Endothelial cell (in vitro differentiated cells): ENCODE data around the gene TMEM192. TPM values are rescaled to one million over a fixed set of nuclear protein-coding genes. Genes with fewer than 3 reads are reported as not detected.
"Not testable (repeated sequence)": the region's sequence is repeated elsewhere in the genome, so short reads cannot be mapped to it uniquely, and the experiment has no call there.

Experiments used
- DNase-seq: peaks from one replicate; pipeline ENCODE4 v3.0.0; 2021; ENCODE audit warnings: low spot score
- H3K27ac Mint-ChIP-seq: one replicate; pipeline ENCODE4 v1.8.0; 2021; ENCODE audit warnings: mixed read lengths, inconsistent platforms; ENCODE audit not compliant: unreplicated experiment
- H3K27me3 Mint-ChIP-seq: one replicate; pipeline ENCODE4 v1.8.0; 2021; ENCODE audit warnings: mild to moderate bottlenecking, moderate library complexity, mixed read lengths, inconsistent platforms; ENCODE audit not compliant: unreplicated experiment
- H3K36me3 Mint-ChIP-seq: one replicate; pipeline ENCODE4 v1.8.0; 2021; ENCODE audit warnings: mild to moderate bottlenecking, low read depth, mixed read lengths, inconsistent platforms; ENCODE audit not compliant: unreplicated experiment
- H3K4me1 Mint-ChIP-seq: one replicate; pipeline ENCODE4 v1.8.0; 2021; ENCODE audit warnings: mild to moderate bottlenecking, mixed read lengths, inconsistent platforms; ENCODE audit not compliant: unreplicated experiment
- H3K4me3 Mint-ChIP-seq: one replicate; pipeline ENCODE4 v1.8.0; 2021; ENCODE audit warnings: mild to moderate bottlenecking, mixed read lengths, inconsistent platforms; ENCODE audit not compliant: unreplicated experiment
- H3K9me3 Mint-ChIP-seq: one replicate; pipeline ENCODE4 v1.8.0; 2021; ENCODE audit warnings: mixed read lengths, inconsistent platforms; ENCODE audit not compliant: unreplicated experiment
- CTCF ChIP-seq: fragments of 200-600 bp; sonication (generic); IDR thresholded peaks from one replicate; pipeline ENCODE4 v1.5.0; 2021; ENCODE audit warnings: antibody characterized with exemption; ENCODE audit not compliant: unreplicated experiment
- total RNA-seq: library from RNA; stranded (reverse); fragmentation: NEBNext Ultra II Directional; extraction: Animal tissue kit (Norgen Biotek cat#: 25700); gene quantifications from one replicate; pipeline ENCODE4 v1.2.1, GENCODE V29; 2021; ENCODE audit not compliant: unreplicated experiment

TMEM192 gene
- total RNA-seq, 1 donor from 2014 or later = 11.6 TPM

- Mint-ChIP-seq H3K27me3 (peaks cover 8% of the 10 kb centered on the region), H3K4me1 (no peaks in the 10 kb centered on the region)
- no peak for DNase-seq
Measured at GRCh38 chr4:165133150-165133549, 20.5 kb upstream of the TMEM192 start.

GRCh38 chr4:165131247-165131832 is 18.7 kb upstream of the TMEM192 start:
- no peak overlapping the region for H3K4me3 Mint-ChIP-seq
- no peaks in the 10 kb centered on the region for H3K9me3 Mint-ChIP-seq
- peaks cover 8% of the 10 kb centered on the region for H3K27me3 Mint-ChIP-seq
- no peaks in the 10 kb centered on the region for H3K36me3 Mint-ChIP-seq
- H3K27ac Mint-ChIP-seq = no peak overlapping the region
- H3K4me1 Mint-ChIP-seq = no peaks in the 10 kb centered on the region
- DNase-seq = peak; percentile 87
- peak; percentile 98 for TF ChIP-seq CTCF

More at GRCh38 chr4:165133150-165133549, 20.5 kb upstream of the TMEM192 start:
- Mint-ChIP-seq H3K4me3 (no peak overlapping the region), H3K27ac (no peak overlapping the region), H3K36me3 (no peaks in the 10 kb centered on the region), H3K9me3 (no peaks in the 10 kb centered on the region)
- no peak for TF ChIP-seq CTCF

- Mint-ChIP-seq H3K4me1 (no peaks in the 10 kb centered on the region), H3K36me3 (no peaks in the 10 kb centered on the region), H3K27ac (no peak overlapping the region), H3K9me3 (no peaks in the 10 kb centered on the region), H3K27me3 (peaks cover 5% of the 10 kb centered on the region), H3K4me3 (no peak overlapping the region)
- no peak for TF ChIP-seq CTCF
- DNase-seq = no peak
Measured at GRCh38 chr4:165129924-165130323, 17.3 kb upstream of the TMEM192 start.

- H3K4me1 Mint-ChIP-seq, H3K9me3 Mint-ChIP-seq, H3K27me3 Mint-ChIP-seq, H3K27ac Mint-ChIP-seq, H3K4me3 Mint-ChIP-seq, DNase-seq, H3K36me3 Mint-ChIP-seq: not testable (repeated sequence)
Measured at GRCh38 chr4:165125869-165126499, 13.3 kb upstream of the TMEM192 start.

GRCh38 chr4:165124488-165124887 is 11.8 kb upstream of the TMEM192 start:
- H3K27ac Mint-ChIP-seq = no peak overlapping the region
- DNase-seq = no peak
- no peak for TF ChIP-seq CTCF
- no peaks in the 10 kb centered on the region for H3K36me3 Mint-ChIP-seq
- no peaks in the 10 kb centered on the region for H3K4me1 Mint-ChIP-seq
- no peaks in the 10 kb centered on the region for H3K9me3 Mint-ChIP-seq
- no peak overlapping the region for H3K4me3 Mint-ChIP-seq
- H3K27me3 Mint-ChIP-seq = peaks cover 8% of the 10 kb centered on the region
